Cardiac septum (tissue), 1 donor: ENCODE data around the gene STX12. TPM values are rescaled to one million over a fixed set of nuclear protein-coding genes. Genes with fewer than 3 reads are reported as not detected.
"Not testable (repeated sequence)": the region's sequence is repeated elsewhere in the genome, so short reads cannot be mapped to it uniquely, and the experiment has no call there.

Experiments
- DNase-seq: peaks from one replicate; pipeline ENCODE4 v3.0.0-alpha.2; 2020; ENCODE audit warnings: low spot score
- intact Hi-C: fragments of 100-400 bp; cut with DNase I; formaldehyde crosslinking; loops from one replicate; pipeline ENCODE4 v1.14.0; 2022
- total RNA-seq: library from RNA; stranded (reverse); fragmentation: NEBNext Ultra II Directional; extraction: Animal tissue kit (Norgen Biotek cat#: 25700); gene quantifications from one replicate; pipeline ENCODE4 v1.2.1, GENCODE V29; 2021
- donor health status: DM: no; HTN: no; CAD: no.

Gene STX12
- total RNA-seq, 1 donor from 2014 or later: 27.4 TPM

GRCh38 chr1:27772036-27772931 is 735 bp upstream of the STX12 start:
- intact Hi-C loops: loop anchor here (2.0 to 5.0 kb wide), 3 partner anchors 47 to 100 kb away; partner anchors contain the start of genes FAM76A, IFI6 and PPP1R8

GRCh38 chr1:27773826-27774445 is 917 bp downstream of the STX12 start:
- intact Hi-C loops: loop anchor here (2.0 to 5.0 kb wide), 3 partner anchors 49 to 102 kb away; partner anchors contain the start of genes FAM76A, IFI6 and PPP1R8
- DNase-seq: no peak

More at GRCh38 chr1:27772036-27772931, 735 bp upstream of the STX12 start:
- no peak for DNase-seq

DNA sequence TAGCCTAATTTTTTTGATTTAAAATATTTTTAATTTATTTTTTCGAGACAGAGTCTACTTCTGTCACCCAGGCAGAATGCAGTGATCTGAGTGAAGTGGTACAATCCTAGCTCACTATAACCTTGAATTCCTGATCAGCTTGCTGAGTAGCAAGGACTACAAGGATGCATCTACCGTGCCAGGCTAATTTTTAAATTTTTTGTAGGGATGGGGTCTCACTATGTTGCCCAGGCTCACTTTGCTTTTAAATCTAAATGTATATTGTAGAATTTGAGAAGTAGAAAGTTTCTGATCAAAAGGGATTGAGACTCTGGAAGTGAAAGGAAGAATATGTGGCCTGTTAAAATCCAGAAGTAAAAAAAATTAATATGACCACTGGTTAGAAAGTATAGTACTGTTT is 1.6 kb downstream of the STX12 start:
- intact Hi-C loops: loop anchor here (5.0 kb wide), 2 partner anchors 58 to 102 kb away; partner anchors contain the start of genes IFI6 and PPP1R8
- no peak for DNase-seq

- intact Hi-C loops, DNase-seq: not testable (repeated sequence)
These were observed 2.3 kb downstream of the STX12 start for GRCh38 chr1:27775336-27775735.

DNA sequence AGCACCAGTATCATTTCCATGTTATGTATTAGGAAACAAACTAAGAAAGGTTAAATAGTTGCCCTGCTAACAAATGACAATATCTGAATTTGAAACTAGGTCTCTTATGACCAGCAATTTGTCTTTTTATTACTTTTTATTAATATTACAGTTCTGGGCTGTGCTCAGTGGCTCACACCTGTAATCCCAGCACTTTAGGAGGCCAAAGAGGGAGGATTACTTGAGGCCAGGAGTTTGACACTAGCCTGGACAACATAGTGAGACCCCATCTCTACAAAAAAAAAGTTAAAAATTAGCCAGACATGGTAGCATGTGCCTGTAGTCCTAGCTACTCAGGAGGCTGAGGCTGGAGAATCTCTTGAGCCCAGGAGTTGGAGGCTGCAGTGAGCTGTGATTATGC is 3.3 kb downstream of the STX12 start:
- DNase-seq, intact Hi-C loops: not testable (repeated sequence)

DNA sequence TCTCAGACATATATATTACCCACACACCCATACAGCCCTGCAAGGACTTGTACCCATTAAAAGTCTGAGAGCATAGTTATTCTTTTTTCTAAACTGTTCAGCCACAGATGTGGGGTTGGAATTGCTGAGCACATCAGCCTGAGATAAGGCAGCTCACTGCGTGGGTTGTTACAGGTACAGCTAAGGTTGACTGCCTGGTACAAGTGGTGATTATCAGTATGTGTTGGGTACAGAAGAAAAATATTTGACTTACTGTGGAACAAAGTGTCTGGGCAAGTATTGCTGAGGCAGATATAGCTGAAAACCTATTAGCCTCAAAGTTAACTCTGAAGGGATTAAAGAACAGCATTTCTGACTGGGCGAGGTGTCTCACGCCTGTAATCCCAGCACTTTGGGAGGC is 5.0 kb downstream of the STX12 start:
- no peak for DNase-seq
- intact Hi-C loops: no loop called here

- intact Hi-C loops: no loop called here
- DNase-seq: no peak
These were observed 6.1 kb downstream of the STX12 start for GRCh38 chr1:27779122-27779521.

- no peak for DNase-seq
- intact Hi-C loops: no loop called here
These were observed 9.9 kb downstream of the STX12 start for GRCh38 chr1:27782950-27783349.

GRCh38 chr1:27784700-27785099 is 11.7 kb downstream of the STX12 start:
- DNase-seq: no peak
- intact Hi-C loops: no loop called here

DNA sequence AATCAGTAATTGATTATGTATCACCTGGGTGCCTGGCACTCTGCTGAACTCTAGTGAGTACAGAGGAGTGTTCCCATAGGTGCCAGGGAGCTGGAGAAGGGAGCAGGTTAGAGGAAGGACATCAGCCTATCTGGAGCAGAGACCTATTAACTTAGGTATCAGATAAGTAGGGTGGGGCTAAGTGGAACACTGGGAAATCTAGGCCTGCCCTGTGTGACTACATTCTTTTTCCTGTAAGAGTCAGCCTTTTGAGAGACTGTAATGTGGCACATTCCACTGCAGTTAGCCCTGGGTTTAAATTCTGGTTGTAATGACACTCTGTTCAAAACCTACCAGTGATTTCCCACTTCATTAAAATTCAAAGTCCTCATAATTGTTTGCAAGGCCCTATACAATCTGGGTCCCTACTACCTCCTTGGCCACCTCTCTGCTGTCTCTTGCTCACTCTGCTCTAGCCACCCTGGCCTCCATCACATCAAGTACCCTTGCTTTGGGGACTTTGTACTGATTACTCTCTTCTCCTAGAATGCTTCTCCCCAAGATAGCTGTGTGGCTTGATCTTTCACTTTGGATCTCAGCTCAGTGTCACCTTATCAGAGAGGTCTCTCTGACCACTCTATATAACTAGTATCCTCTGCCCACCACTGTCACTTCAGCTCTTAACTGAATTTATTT is 12.9 kb downstream of the STX12 start:
- intact Hi-C loops: no loop called here
- DNase-seq: no peak

GRCh38 chr1:27787895-27788294 is 14.9 kb downstream of the STX12 start:
- DNase-seq: no peak
- intact Hi-C loops: no loop called here

DNA sequence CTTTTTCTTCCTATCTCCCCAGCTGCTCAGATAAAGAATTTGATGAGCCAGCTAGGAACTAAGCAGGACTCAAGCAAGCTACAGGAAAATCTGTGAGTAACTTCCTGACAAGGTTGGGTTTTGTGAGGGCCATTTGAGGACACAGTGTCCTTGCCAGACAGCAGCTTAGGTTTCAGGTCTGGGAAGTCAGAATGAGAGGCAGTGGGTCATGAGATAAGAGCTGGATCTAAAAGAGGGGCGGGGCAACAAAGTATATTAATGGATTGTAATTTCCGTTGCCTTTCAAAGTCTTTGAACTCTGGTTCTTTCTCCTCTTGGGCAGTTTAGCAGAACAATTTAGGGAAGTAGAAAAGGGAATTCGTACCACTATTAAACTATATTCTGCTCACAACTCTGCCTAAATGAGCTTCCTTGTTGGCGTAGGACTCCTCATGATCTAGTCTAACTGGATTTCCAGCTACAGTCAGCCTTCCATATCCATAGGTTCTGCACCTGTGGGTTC is 16.6 kb downstream of the STX12 start:
- DNase-seq: no peak
- intact Hi-C loops: no loop called here

DNA sequence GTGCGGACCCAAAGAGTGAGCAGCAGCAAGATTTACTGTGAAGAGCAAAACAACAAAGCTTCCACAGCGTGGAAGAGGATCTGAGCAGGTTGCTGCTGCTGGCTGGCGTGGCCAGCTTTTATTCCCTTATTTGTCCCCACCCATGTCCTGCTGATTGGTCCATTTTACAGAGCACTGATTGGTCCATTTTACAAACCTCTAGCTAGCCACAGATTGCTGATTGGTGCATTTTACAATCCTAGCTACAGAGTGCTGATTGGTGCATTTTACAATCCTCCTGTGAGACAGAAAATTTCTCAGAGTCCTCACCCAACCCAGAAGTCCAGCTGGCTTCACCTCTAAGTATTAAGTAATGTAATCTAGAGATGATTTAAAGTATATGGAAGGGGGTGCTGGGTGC is 17.3 kb downstream of the STX12 start:
- DNase-seq, intact Hi-C loops: not testable (repeated sequence)

DNA sequence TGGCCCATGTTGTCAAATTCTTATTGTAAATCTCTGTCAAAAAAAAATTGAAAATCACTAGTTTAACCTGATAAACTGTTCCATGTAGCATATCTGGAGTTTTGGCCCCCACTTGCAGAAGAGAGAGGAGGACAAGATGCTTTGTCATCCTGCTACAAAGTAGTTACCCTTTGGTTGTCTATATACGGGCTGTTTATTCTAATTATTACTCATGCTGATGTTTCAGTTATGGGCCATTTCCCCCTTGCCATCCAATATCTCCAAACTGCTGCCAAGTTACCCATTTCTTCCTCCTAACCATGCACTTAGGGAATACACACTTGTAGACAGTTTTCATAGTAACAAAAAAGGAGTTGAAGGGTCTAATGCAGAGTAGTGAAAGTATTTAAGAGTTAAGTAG is 22.6 kb downstream of the STX12 start:
- no peak for DNase-seq
- intact Hi-C loops: no loop called here

DNA sequence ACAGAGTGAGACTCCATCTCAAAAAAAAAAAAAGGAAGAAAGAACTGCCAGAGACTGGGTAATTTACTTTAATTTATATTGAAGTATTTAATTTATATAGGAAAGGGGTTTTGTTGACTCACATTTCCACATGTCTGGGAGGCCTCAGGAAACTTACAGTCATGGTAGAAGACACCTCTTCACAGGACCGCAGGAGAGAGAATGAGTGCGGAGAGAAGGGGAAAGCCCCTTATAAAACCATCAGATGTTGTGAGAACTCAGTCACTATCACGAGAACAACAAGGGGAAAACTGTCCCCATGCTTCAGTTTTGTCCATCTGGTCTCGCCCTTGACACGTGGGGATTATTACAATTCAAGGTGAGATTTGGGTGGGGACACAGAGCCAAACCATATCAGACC is 31.8 kb downstream of the STX12 start:
- no peak for DNase-seq
- intact Hi-C loops: no loop called here

DNA sequence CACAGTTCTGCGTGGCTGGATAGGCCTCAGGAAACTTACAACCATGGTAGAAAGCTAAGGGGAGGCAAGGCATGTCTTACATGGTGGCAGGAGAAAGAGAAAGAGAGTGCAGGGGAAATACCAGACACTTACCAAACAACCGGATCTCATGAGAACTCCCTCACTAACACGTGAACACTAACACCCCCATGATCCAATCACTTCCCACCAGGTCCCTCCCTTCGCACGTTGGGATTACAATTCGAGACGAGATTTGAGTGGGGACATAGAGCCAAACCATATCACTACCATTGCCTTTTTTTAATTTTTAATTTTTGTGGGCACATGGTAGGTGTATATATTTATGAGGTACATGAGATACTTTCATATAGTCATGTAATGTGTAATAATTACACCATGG is 33.7 kb downstream of the STX12 start:
- DNase-seq: no peak
- intact Hi-C loops: no loop called here

DNA sequence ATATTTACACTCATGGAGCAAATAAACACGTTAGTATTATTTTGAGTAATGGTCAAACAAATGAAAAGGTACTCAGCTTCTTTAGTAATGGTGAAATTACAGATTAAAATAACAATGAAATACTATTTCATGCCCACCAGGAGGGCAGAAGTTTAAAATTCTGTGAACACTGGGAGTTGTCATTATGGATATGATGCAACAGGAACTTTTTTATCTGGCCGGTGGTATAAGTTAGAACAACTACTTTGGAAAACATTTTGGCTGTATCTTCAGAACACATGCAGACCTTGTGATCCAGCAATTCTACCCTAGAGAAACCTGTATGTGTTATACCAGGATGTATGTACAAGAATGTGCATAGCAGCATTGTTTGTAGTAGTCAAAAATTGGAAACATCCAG is 34.4 kb downstream of the STX12 start:
- no peak for DNase-seq
- intact Hi-C loops: no loop called here

DNA sequence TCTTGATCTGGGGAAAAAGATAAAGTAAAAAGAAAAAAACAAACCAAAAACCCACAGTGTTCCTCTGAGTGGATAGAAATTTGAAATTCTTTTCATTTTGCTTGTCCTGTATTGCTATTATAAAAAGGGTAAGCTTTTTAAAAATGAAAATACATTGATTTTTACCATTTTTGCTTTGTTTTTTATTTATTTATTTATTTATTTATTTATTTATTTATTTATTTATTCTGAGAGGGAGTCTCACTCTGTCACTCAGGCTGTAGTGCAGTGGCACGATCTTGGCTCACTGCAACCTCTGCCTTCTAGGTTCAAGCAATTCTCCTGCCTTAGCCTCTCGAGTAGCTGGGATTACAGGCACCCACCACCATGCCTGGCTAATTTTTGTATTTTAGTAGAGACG is 35.1 kb downstream of the STX12 start:
- intact Hi-C loops, DNase-seq: not testable (repeated sequence)

DNA sequence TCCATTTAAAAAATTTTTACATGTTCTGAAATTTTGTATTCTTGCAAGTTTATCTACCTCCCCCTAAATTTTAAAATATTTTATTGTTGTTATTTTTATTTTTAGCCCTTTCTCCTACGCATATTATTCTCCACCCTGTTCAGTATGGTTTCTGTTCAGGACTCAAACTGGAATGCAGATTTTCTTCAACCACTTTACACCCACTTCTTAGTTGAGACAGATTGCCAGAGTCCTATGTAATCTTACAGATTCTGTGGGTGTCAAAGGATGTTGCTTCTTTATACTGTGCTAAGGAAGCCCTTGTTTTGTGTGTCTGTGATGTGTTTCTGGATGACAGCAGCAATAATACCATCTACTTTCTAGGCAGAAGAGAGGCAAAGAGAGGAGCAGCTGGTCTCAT is 36.9 kb downstream of the STX12 start:
- intact Hi-C loops: no loop called here
- DNase-seq: no peak
